Stomach smooth muscle (tissue), 2 donors: ENCODE results near the gene DIS3L2.
"Not testable (repeated sequence)": the region's sequence is repeated elsewhere in the genome, so short reads cannot be mapped to it uniquely, and the experiment has no call there.

Experiments used
- H3K27ac ChIP-seq: one replicate; pipeline ENCODE4 v1.7.0; 2013; ENCODE audit warnings: mild to moderate bottlenecking, low read length, inconsistent platforms
- H3K27me3 ChIP-seq, 2 donors: one replicate each; pipeline ENCODE4 v1.7.0; 2013; ENCODE audit warnings: low read length in 2 of 2; ENCODE audit not compliant: insufficient read depth in 2 of 2, control insufficient read depth in 1 of 2
- H3K36me3 ChIP-seq, 2 donors: one replicate each; pipeline ENCODE4 v1.7.0; 2013; ENCODE audit warnings: low read length in 2 of 2; ENCODE audit not compliant: control insufficient read depth in 2 of 2, insufficient read depth in 2 of 2
- H3K4me1 ChIP-seq: one replicate; pipeline ENCODE4 v1.7.0; 2013; ENCODE audit warnings: low read length; ENCODE audit not compliant: control insufficient read depth, insufficient read depth
- H3K4me3 ChIP-seq, 2 donors: one replicate each; pipeline ENCODE4 v1.7.0; 2013; ENCODE audit warnings: low read length in 2 of 2
- H3K9ac ChIP-seq, 2 donors: one replicate each; pipeline ENCODE4 v1.7.0; 2013; ENCODE audit warnings: low read length in 2 of 2, mild to moderate bottlenecking in 1 of 2
- H3K9me3 ChIP-seq, 2 donors: one replicate each; pipeline ENCODE4 v1.7.0; 2013; ENCODE audit warnings: low read length in 2 of 2; ENCODE audit not compliant: control insufficient read depth in 2 of 2
- donor health status: healthy.
- donor health status: Pancreatic carcinoma.

Gene DIS3L2

DNA sequence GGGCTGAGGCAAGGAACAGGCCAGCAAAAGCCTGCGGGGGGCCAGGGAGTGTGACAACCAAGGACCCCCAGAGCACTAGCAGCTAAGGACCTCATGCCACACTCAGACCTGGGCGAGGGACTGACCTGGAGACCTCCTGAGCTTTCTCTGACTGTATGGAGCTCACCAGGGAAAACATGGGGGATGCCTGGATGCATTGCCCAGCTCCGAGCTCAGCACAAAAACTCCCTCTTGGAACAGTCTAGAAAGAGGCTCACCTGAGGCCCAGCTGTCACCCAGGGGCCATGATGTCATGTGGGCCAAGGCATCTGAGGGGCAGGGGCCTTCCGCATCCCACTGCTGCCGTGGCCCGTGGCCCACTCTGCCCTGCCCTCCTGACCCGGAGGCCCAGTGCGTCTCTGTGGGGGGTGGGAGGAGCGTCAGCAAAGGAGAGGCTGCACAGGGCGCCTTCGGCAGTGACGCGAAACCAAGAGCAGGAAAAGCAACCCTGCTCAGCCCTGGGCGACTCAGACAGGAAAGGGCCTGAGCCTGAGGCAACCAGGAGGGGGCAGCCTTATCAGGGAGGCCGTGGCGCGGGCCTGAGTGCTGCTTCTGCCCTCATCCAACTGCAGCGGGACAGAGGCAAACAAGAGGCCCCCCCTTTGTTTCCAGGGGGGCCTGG lies 359.8 kb downstream of the DIS3L2 start:
- Histone ChIP-seq H3K27me3 (no peaks in the 10 kb centered on the region), H3K9me3 (no peaks in the 10 kb centered on the region), H3K4me3 (no peak overlapping the region), H3K4me1 (peaks cover 2% of the 10 kb centered on the region), H3K9ac (no peak overlapping the region), H3K36me3 (no peaks in the 10 kb centered on the region), H3K27ac (no peak overlapping the region)

DNA sequence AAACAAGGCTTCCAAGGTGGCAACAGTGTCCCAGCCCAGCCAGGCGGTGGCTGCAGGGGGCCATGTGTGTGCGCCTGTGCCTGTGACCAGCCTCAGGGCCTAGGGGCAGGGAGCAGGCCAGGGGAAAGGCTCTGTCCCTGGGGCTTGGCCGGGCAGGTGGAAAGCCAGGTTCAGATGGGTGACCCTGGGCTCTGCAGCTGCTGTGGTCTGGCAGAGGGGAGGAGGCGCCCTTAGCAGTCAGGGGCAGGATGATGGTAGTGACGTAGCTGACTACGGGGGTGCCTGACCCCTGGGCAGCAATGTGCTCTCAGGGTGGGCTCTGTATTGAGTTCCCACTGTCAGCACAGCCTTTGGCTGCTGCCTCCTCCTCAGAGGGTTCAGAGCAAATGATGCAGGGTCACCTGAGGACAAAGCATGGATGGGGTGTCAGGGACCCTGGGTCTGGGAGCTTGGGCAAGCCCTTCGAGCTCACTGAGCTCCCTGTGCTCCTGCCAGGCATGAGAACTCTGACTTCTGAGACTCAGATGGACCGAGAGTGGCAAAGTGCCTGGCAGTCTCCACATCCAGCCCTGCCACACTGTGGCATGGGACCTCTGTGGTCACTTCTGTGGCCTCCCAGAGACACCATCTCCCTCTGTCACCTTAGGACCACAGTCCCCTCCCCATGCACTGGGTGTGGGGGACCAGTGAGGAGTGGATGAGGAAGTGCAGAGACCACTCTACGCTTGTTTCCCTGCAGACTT lies 360.5 kb downstream of the DIS3L2 start:
- no peak overlapping the region for H3K27ac ChIP-seq
- no peak overlapping the region for H3K4me3 ChIP-seq
- no peaks in the 10 kb centered on the region for H3K36me3 ChIP-seq
- no peaks in the 10 kb centered on the region for H3K9me3 ChIP-seq
- no peaks in the 10 kb centered on the region for H3K27me3 ChIP-seq
- peaks cover 2% of the 10 kb centered on the region for H3K4me1 ChIP-seq
- no peak overlapping the region for H3K9ac ChIP-seq

DNA sequence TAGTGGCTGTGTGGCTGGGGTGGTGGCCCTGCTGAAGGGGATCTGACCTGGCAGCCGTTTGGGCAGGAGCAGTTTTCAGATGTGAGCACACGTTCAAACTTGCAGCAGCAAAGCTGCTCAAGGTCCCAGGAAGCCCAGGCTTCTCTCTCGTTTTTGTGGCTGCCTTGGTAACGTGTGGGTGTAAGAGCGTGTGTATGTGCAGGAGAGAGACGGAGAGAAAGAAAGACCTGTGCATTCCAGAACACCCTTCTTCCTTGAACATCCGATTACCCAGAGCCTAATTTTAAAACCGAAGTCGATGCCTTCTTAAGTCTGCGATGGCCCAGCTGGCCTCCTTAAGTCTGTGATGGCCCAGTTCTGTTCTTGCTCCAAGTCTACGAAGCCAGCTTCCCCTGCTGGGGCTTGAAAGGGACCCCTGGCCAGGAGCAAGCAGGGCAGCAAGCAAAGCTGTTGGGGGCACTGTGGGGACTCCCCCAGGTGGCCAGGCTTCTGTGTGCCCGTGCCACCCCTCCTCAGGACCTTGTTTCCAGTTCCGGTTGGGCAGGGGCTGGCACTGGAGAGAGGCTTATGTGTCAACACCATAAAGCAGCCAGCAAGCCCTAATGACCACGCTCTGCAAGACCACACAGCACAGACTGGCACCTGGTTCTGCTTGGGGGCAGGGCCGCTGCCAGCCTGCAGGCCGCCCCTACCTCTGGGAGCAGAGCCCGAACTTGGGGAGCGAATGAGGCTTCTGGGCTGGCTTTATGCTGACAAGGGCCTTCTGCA lies 361.2 kb downstream of the DIS3L2 start:
- Histone ChIP-seq H3K27ac (no peak overlapping the region), H3K9ac (no peak overlapping the region), H3K4me3 (no peak overlapping the region), H3K4me1 (peaks cover 2% of the 10 kb centered on the region), H3K9me3 (no peaks in the 10 kb centered on the region), H3K27me3 (no peaks in the 10 kb centered on the region), H3K36me3 (no peaks in the 10 kb centered on the region)

DNA sequence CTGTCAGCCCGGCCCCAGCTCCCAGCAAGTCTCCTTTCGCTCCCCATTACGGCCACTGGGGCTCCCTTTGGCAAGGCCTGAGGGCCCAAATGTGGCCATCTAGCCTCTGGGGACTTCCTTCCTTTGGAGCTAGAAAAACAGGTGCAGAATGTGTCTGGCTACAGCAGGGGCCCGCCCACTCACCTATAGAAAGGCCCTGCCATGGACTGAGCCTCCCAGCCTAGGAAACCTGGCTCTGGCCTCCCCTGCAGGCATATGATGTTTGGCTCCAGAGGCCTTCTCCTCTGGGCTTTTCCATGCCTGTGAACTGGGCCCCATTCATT lies 361.8 kb downstream of the DIS3L2 start:
- Histone ChIP-seq H3K27me3 (no peaks in the 10 kb centered on the region), H3K9ac (no peak overlapping the region), H3K4me3 (no peak overlapping the region), H3K4me1 (peaks cover 2% of the 10 kb centered on the region), H3K36me3 (no peaks in the 10 kb centered on the region), H3K9me3 (no peaks in the 10 kb centered on the region), H3K27ac (no peak overlapping the region)

DNA sequence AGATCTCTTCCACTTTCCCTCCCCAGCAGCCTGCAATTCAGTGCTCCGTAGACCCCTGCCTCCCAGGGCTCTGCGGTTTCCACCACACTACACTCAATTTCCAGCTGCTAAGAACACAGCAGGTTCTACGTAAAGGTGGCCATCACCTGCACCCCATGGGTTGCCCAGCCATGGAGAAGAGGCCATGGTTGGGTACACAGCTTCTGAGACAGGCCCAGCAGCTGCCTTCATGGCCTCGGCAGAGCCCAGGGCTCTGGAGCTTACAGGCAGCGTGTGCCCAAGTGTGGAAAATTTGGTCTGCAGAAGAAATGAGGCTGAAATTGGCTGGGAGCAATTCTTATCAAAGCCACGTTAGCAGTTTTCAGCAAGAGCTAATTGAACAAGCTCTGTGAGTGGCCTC lies 362.5 kb downstream of the DIS3L2 start:
- not testable (repeated sequence) for H3K27ac ChIP-seq, H3K36me3 ChIP-seq, H3K4me3 ChIP-seq, H3K9me3 ChIP-seq, H3K9ac ChIP-seq, H3K4me1 ChIP-seq, H3K27me3 ChIP-seq

DNA sequence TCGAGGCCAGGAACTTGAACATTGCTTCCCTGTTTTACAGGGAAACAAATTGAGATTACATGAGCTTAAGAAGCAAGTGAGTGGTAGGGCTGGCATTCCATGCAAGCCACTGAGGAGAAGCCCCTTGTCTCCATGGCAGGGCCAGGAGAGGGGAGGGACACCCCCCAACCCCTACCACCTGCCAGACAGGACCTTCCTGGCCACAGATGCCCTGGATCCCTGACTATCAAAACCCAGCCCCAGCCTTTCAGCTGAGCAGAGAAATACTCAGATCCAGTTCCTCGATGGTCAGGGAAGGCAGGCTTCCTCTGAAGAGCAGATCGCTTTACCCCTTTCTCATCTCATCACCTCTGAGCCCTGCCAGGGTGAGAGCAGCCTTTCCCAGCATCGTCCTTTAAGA lies 363.3 kb downstream of the DIS3L2 start:
- Histone ChIP-seq H3K27me3 (no peaks in the 10 kb centered on the region), H3K4me3 (no peak overlapping the region), H3K4me1 (peaks cover 2% of the 10 kb centered on the region), H3K9me3 (no peaks in the 10 kb centered on the region), H3K9ac (no peak overlapping the region), H3K27ac (no peak overlapping the region), H3K36me3 (no peaks in the 10 kb centered on the region)

DNA sequence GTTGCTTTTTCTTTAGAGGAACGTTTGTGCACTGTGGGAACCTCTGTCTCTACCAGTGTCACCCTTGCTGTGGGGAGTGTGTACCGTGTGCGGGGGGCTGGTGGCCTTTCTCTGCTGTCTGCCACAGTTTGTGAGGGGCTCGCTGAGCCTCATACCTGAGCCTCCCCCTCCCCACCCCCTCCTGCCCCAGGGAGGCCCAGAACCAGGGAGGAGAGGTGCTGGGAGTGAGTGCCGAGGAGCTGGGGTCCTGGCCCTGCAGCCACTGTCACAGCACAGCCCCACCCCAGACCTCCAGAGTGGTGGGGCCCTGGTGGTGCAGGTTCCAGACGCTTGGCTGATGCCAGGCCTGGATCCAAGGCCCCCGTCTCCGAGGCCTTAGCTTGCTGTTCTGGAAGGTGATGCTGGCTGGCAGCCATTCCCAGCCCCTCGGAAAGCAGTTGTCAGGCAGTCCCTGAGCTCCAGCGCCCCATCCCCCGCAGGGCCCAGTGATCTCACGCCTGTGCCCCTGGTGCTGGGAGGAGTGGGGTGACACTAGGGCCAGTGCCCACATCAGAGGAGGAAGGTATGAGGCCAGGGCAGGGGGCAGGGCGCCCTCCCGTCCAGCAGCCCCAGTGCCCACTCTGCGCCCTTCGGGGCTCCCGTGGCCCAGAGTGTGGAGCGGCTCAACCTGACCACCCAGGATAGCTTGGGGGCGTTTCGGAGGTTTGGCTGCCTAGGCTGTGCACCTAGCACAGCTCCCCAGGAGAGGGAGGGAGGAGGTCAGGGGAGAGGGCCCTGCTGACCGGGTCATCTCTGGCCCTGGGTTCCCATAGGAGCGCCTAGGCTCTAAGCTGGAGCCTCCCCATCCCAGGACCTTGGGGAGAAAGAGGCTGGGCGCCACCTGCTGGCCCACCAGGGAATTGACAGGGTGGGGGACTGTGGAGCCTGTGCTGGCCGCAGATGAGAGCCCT lies 364.1 kb downstream of the DIS3L2 start:
- H3K4me1 ChIP-seq: peaks cover 2% of the 10 kb centered on the region

DNA sequence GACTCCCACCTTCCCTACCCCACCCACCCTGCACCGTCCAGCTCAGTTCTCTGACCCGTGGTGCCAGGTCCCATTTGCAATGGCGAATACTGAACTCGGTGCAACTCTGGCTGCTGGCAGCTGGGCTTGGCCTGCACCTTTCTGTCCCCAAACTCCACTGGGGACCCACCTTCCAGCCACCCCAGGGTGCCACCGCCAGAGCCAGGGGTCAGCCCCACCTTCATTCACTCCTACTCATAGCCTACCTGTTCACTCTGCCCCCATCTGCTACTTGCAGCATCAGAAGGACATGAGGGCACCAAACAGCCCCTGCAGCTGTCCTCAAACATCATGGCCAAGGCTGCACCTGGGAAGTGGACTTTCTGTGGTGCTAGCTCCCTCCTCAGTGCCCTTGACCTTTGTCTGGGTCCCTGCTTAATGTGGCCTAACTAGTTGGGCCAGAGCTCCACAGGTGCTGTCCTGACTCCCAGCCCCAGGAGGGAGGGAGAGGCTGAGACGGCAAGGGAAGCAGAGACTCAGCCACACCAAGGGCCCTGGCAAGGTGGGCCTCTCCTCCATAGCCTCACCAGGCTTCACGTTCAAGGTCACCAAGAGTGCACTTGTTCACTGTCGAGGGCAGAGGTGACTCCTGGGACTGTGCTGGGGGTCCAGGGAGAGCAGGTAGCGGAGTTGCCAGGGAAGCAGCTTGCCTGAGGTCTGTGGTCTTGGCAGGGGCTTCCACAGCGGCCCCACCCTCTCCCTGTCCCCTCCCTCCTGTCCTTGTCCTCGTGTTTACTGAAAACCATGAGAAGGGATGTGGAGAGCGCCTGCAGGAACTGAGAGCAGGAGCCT lies 365.0 kb downstream of the DIS3L2 start:
- not testable (repeated sequence) for H3K4me1 ChIP-seq, H3K9me3 ChIP-seq, H3K4me3 ChIP-seq, H3K9ac ChIP-seq, H3K36me3 ChIP-seq, H3K27ac ChIP-seq, H3K27me3 ChIP-seq

More for the DNA sequence above, 364.1 kb downstream of the DIS3L2 start:
- H3K9ac ChIP-seq: no peak overlapping the region
- H3K4me3 ChIP-seq: no peak overlapping the region
- H3K27ac ChIP-seq: no peak overlapping the region
- no peaks in the 10 kb centered on the region for H3K27me3 ChIP-seq
- no peaks in the 10 kb centered on the region for H3K36me3 ChIP-seq
- no peaks in the 10 kb centered on the region for H3K9me3 ChIP-seq

DNA sequence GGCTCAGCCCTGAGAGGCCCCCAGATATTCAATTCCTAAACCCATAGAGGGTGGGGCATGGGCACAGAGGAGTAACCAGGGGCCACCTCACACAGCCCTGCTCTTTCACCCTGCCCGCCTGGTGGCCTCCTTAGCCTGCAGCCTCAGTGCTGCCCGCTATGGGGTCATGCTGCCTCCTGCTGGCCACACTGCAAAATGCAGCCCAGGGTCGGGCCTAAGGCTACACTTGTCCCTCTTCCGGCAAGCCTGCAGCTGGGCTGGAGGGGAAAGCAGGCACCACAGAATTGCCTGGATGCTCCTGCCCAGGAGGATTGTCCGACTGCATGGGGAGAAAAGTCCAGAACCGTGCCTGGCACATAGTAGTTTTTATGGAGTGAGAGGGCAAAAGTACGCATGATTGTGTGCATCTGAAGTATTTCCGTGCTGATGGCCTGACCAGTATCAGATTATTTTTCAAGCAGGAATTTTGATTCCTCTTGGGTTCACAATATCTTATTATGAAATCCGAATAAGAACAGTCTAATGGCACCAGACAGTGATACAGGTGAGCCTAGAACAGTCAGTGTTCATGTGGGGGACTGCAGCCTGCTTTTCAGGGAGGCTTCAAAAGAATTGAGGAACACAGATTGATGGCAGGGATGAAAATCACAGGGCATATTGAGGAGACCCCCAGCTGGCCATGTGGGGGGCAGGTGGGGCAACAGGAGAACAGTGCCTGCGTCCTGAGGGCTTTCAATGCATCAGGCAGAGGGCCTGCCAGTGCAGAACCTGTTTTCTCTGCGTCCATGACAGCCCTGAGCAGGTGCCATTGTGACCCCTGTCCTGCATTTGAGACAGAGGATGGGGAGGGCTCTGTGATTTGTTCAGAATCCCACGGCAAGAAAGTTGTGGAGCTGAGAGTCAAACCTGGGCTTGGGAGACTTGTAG lies 365.9 kb downstream of the DIS3L2 start:
- Histone ChIP-seq H3K4me3 (no peak overlapping the region), H3K36me3 (no peaks in the 10 kb centered on the region), H3K27me3 (no peaks in the 10 kb centered on the region), H3K9me3 (no peaks in the 10 kb centered on the region), H3K4me1 (peaks cover 2% of the 10 kb centered on the region), H3K27ac (no peak overlapping the region), H3K9ac (no peak overlapping the region)
